ENCODE measurements around the gene STK32C.
"Not testable (repeated sequence)": the region's sequence is repeated elsewhere in the genome, so short reads cannot be mapped to it uniquely, and the experiment has no call there.

Gene STK32C

GRCh38 chr10:132352462-132353308, 44.9 kb upstream of the STK32C start:
- in situ Hi-C loops (cut with MboI; ENCODE audit: low pct_unique_long_range_greater_than_20kb, low sequenced_read_pairs, unreplicated experiment): not testable (repeated sequence)
- DNase-seq (ENCODE audit: low spot score): peak; percentile 92

GRCh38 chr10:132351611-132352010, 43.9 kb upstream of the STK32C start:
- DNase-seq (ENCODE audit: low spot score): no peak
- in situ Hi-C loops (cut with MboI; ENCODE audit: low pct_unique_long_range_greater_than_20kb, low sequenced_read_pairs, unreplicated experiment): no loop called here
- TF ChIP-seq CTCF (IDR thresholded peaks at IDR 0.05; ENCODE audit: extremely low read depth, insufficient read depth, missing control alignments): no peak

More at GRCh38 chr10:132352462-132353308, 44.9 kb upstream of the STK32C start:
- TF ChIP-seq CTCF (IDR thresholded peaks at IDR 0.05; ENCODE audit: extremely low read depth, insufficient read depth, missing control alignments): peak; percentile 92

DNA sequence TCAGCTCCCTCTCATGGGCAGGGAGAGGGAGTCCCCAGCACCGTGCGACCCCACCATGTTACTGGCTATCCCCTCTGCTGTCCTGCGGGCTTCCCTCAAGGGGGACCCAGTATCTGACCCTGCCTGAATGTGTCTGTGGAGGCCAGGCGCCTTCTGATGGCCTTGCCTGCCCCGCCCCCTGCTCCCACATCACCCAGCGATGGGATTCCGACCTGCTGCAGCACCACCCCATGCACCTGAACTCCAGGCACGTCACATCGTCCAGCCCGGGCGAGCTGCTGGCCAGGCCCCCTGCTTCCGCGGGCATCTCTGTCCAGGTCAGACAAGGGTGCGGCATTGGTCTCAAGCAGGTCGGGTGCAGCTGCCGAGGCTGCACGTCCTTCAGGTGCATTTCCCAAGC, 43.2 kb upstream of the STK32C start:
- no peak for DNase-seq (ENCODE audit: low spot score)
- in situ Hi-C loops (cut with MboI; ENCODE audit: low pct_unique_long_range_greater_than_20kb, low sequenced_read_pairs, unreplicated experiment): no loop called here
- TF ChIP-seq CTCF (IDR thresholded peaks at IDR 0.05; ENCODE audit: extremely low read depth, insufficient read depth, missing control alignments): no peak

DNA sequence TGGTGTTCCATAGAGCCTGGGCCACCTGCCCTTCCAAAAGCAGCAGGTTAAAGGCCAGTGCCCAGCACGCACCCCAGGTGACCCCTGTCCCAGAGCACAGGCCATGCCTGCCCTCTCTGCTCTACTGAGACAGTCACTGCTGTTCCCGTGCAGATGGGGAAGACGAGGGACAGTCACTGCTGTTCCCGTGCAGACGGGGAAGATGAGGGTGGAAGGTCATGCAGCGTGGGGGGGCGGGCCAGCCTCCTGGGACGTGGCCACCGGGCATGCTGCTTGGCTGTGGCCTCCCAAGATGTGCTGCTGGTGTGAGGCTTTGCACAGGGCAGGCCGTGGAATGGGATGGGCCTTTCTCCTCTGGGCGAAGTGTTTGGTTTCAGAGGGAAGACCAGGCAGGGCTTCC, 42.6 kb upstream of the STK32C start:
- no peak for DNase-seq (ENCODE audit: low spot score)
- no peak for TF ChIP-seq CTCF (IDR thresholded peaks at IDR 0.05; ENCODE audit: extremely low read depth, insufficient read depth, missing control alignments)
- in situ Hi-C loops (cut with MboI; ENCODE audit: low pct_unique_long_range_greater_than_20kb, low sequenced_read_pairs, unreplicated experiment): no loop called here

GRCh38 chr10:132349766-132350165, 42.0 kb upstream of the STK32C start:
- DNase-seq (ENCODE audit: low spot score): no peak
- in situ Hi-C loops (cut with MboI; ENCODE audit: low pct_unique_long_range_greater_than_20kb, low sequenced_read_pairs, unreplicated experiment): loop anchor here (10.0 kb wide), 1 partner anchor 125 kb away; no protein-coding TSS in a partner anchor
- TF ChIP-seq CTCF (IDR thresholded peaks at IDR 0.05; ENCODE audit: extremely low read depth, insufficient read depth, missing control alignments): no peak

DNA sequence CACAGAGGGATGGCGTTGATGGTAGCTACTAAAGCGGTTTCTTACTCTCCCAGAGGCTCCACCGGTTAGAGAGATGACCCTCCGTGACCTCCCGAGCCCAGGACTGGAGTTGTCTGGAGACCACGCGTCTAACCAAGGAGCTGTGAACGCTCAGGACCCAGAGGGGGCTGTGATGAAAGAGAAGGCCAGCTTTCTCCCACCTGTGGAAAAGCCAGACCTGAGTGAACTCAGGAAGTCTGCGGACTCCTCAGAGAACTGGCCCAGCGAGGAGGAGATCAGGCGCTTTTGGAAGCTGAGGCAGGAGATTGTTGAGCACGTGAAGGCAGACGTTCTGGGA, 40.1 kb upstream of the STK32C start:
- no peak for DNase-seq (ENCODE audit: low spot score)
- in situ Hi-C loops (cut with MboI; ENCODE audit: low pct_unique_long_range_greater_than_20kb, low sequenced_read_pairs, unreplicated experiment): loop anchor here (10.0 kb wide), 1 partner anchor 123 kb away; no protein-coding TSS in a partner anchor
- no peak for TF ChIP-seq CTCF (IDR thresholded peaks at IDR 0.05; ENCODE audit: extremely low read depth, insufficient read depth, missing control alignments)

Measured in GM13977 (cell line).